Vagina (tissue), 2 donors: ENCODE data around the gene ADGRL2.

Source experiments
- POLR2A ChIP-seq, 2 donors: fragments of 450-650 bp; IDR thresholded peaks; one replicate each; pipeline ENCODE4 v1.6.1; 2017; ENCODE audit warnings: antibody characterized with exemption in 2 of 2, mild to moderate bottlenecking in 2 of 2, moderate library complexity in 2 of 2
- TF ChIP-seq, protein P1 (sequence below), 3 experiments: fragments of 450-650 bp in 2 of 3; fragments of 200-600 bp in 1 of 3; sonication (generic) in 1 of 3; IDR thresholded peaks; one replicate each; pipeline ENCODE4 v1.5.1; 2017 to 2019; ENCODE audit warnings: antibody characterized with exemption in 3 of 3, mild to moderate bottlenecking in 2 of 3, moderate library complexity in 2 of 3

DNA sequence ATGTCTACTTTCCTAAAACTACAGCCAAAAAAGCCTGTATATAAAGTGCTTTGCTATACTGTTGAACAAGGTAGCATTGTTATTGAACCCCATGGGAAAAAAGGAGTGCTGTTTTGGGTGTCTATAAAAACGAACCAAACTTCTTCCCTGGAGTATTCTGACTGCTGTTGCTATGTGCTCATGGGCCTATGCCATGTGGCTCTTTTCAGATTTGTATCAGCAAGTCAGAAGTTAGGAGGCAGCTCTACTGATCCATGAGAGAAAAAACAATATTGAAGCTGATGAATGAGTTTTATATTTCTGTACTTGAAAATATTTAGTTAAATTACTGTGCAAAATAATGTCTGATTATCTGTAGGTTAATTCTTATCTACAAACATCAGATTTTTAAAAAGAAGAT lies 66.5 kb downstream of the ADGRL2 start:
- TF ChIP-seq, protein P1, sequence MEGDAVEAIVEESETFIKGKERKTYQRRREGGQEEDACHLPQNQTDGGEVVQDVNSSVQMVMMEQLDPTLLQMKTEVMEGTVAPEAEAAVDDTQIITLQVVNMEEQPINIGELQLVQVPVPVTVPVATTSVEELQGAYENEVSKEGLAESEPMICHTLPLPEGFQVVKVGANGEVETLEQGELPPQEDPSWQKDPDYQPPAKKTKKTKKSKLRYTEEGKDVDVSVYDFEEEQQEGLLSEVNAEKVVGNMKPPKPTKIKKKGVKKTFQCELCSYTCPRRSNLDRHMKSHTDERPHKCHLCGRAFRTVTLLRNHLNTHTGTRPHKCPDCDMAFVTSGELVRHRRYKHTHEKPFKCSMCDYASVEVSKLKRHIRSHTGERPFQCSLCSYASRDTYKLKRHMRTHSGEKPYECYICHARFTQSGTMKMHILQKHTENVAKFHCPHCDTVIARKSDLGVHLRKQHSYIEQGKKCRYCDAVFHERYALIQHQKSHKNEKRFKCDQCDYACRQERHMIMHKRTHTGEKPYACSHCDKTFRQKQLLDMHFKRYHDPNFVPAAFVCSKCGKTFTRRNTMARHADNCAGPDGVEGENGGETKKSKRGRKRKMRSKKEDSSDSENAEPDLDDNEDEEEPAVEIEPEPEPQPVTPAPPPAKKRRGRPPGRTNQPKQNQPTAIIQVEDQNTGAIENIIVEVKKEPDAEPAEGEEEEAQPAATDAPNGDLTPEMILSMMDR (IDR thresholded peaks at IDR 0.05) = no peak
- no peak for TF ChIP-seq POLR2A (IDR thresholded peaks at IDR 0.05)
